MM.1S (cell line): ENCODE results near the gene SHC4.

Experiments
- DNase-seq: peaks from one replicate; pipeline ENCODE4 v3.0.0-alpha.2; 2015
- H2AFZ ChIP-seq: fragments of 300-600 bp; sonication (generic); 2 replicates; pipeline ENCODE4 v1.6.0; 2016; ENCODE audit warnings: antibody characterized with exemption, low read length
- H3F3A ChIP-seq: fragments of 300-600 bp; sonication (generic); 2 replicates; pipeline ENCODE4 v1.6.1; 2016; ENCODE audit warnings: mild to moderate bottlenecking, antibody characterized with exemption, low read length, moderate library complexity, mixed read lengths; ENCODE audit not compliant: insufficient read depth
- H3K27ac ChIP-seq: fragments of 300-600 bp; sonication (generic); 2 replicates; pipeline ENCODE4 v1.5.1; 2016; ENCODE audit warnings: mild to moderate bottlenecking, low read length
- H3K27me3 ChIP-seq: fragments of 300-600 bp; sonication (generic); replicated peaks from 2 replicates; pipeline ENCODE4 v1.6.0; 2016; ENCODE audit warnings: low read length; ENCODE audit not compliant: insufficient read depth
- H3K36me3 ChIP-seq: fragments of 300-600 bp; sonication (generic); replicated peaks from 2 replicates; pipeline ENCODE4 v1.6.1; 2016; ENCODE audit warnings: mild to moderate bottlenecking, low read length, mixed read lengths; ENCODE audit not compliant: insufficient read depth
- H3K4me1 ChIP-seq: fragments of 300-600 bp; sonication (generic); 2 replicates; pipeline ENCODE4 v1.6.1; 2016; ENCODE audit warnings: low read length, mixed read lengths
- H3K4me2 ChIP-seq: fragments of 300-600 bp; sonication (generic); 2 replicates; pipeline ENCODE4 v1.6.0; 2016; ENCODE audit warnings: low read depth, low read length
- H3K4me3 ChIP-seq: fragments of 300-600 bp; sonication (generic); 2 replicates; pipeline ENCODE4 v1.5.1; 2016; ENCODE audit warnings: low read length, mixed read lengths
- H3K79me2 ChIP-seq: fragments of 300-600 bp; sonication (generic); 2 replicates; pipeline ENCODE4 v1.6.1; 2016; ENCODE audit warnings: mixed run types, low read length, mixed read lengths
- H3K9ac ChIP-seq: fragments of 300-600 bp; sonication (generic); 2 replicates; pipeline ENCODE4 v1.6.1; 2016; ENCODE audit warnings: low read length, mixed read lengths
- H3K9me2 ChIP-seq: fragments of 300-600 bp; sonication (generic); replicated peaks from 2 replicates; pipeline ENCODE4 v1.6.1; 2016; ENCODE audit warnings: mild to moderate bottlenecking, low read length, mixed read lengths; ENCODE audit not compliant: insufficient read depth
- H3K9me3 ChIP-seq: fragments of 300-600 bp; sonication (generic); replicated peaks from 2 replicates; pipeline ENCODE4 v1.6.1; 2016; ENCODE audit warnings: mild to moderate bottlenecking, low read length, mixed read lengths; ENCODE audit not compliant: insufficient read depth
- H4K20me1 ChIP-seq: fragments of 300-600 bp; sonication (generic); 2 replicates; pipeline ENCODE4 v1.6.1; 2016; ENCODE audit warnings: mild to moderate bottlenecking, low read length, moderate library complexity, mixed read lengths; ENCODE audit not compliant: insufficient read depth
- EZH2 ChIP-seq: fragments of 300-600 bp; sonication (generic); optimal IDR thresholded peaks from 2 replicates; pipeline ENCODE3; 2017; ENCODE audit warnings: low read depth, mild to moderate bottlenecking, antibody characterized with exemption, low read length, mixed read lengths
- EZH2phosphoT487 ChIP-seq: fragments of 300-600 bp; sonication (generic); IDR thresholded peaks from 2 replicates; pipeline ENCODE4 v1.6.1; 2018; ENCODE audit warnings: antibody characterized with exemption, low read length
- TF ChIP-seq, protein P1 (sequence below): fragments of 300-600 bp; sonication (generic); IDR thresholded peaks from 2 replicates; pipeline ENCODE4 v1.5.1; 2016; ENCODE audit warnings: antibody characterized with exemption, low read length, mixed read lengths

SHC4 gene

DNA sequence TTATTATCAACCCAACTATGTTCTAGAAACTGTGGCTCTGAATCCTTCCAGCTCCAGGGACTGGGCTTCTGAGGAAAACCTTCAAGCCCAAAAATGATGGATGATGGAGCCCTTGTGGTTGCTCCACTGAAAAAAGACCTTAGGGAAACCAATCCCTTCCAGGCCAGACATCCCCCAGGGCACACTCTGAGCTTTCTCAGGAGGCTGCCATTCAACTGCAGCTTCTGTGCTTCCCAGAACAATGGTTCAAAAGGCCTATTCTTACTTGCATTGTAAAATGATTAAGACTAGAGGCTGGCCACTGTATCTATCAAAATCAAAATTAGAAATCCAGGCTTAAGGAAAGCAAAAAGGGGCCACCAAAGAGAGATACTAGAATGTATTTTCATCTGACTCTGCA lies 58.5 kb downstream of the SHC4 start:
- no peak for TF ChIP-seq EZH2
- no peak for TF ChIP-seq EZH2phosphoT487
- TF ChIP-seq, protein P1, sequence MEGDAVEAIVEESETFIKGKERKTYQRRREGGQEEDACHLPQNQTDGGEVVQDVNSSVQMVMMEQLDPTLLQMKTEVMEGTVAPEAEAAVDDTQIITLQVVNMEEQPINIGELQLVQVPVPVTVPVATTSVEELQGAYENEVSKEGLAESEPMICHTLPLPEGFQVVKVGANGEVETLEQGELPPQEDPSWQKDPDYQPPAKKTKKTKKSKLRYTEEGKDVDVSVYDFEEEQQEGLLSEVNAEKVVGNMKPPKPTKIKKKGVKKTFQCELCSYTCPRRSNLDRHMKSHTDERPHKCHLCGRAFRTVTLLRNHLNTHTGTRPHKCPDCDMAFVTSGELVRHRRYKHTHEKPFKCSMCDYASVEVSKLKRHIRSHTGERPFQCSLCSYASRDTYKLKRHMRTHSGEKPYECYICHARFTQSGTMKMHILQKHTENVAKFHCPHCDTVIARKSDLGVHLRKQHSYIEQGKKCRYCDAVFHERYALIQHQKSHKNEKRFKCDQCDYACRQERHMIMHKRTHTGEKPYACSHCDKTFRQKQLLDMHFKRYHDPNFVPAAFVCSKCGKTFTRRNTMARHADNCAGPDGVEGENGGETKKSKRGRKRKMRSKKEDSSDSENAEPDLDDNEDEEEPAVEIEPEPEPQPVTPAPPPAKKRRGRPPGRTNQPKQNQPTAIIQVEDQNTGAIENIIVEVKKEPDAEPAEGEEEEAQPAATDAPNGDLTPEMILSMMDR, result no peak
- no peak overlapping the region for H3K4me3 ChIP-seq
- H3F3A ChIP-seq, result no peaks in the 10 kb centered on the region
- H4K20me1 ChIP-seq, result no peaks in the 10 kb centered on the region
- no peaks in the 10 kb centered on the region for H3K9me3 ChIP-seq
- H3K36me3 ChIP-seq, result no peaks in the 10 kb centered on the region
- no peak overlapping the region for H3K27ac ChIP-seq
- DNase-seq, result no peak
- H3K79me2 ChIP-seq, result no peaks in the 10 kb centered on the region
- H2AFZ ChIP-seq, result no peak overlapping the region
- H3K27me3 ChIP-seq, result no peaks in the 10 kb centered on the region
- no peak overlapping the region for H3K9ac ChIP-seq
- H3K4me2 ChIP-seq, result no peak overlapping the region
- H3K4me1 ChIP-seq, result no peaks in the 10 kb centered on the region
- H3K9me2 ChIP-seq, result no peaks in the 10 kb centered on the region

DNA sequence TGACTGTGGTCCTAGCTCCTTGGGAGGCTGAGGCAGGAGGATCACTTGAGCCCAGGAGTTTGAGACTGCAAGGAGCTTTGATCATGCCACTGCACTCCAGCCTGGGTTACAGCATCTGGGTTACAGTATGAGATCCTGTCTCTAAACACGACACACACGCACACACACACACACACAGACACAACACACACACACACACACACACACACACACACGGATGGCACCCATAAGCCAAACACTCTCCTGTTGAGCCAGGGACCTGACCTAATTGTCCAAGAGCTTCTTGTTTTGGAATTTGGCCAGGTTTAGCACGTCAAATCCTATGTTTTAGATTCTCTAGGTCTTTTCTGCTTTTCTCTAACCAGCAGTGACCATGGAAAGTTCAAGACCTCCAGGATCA lies 59.0 kb downstream of the SHC4 start:
- H3K9me2 ChIP-seq, result no peaks in the 10 kb centered on the region
- no peak overlapping the region for H3K4me2 ChIP-seq
- H3K79me2 ChIP-seq, result no peaks in the 10 kb centered on the region
- H3K4me1 ChIP-seq, result no peaks in the 10 kb centered on the region
- no peaks in the 10 kb centered on the region for H4K20me1 ChIP-seq
- no peak overlapping the region for H3K27ac ChIP-seq
- H3K4me3 ChIP-seq, result no peak overlapping the region
- no peaks in the 10 kb centered on the region for H3F3A ChIP-seq
- TF ChIP-seq EZH2phosphoT487 (no peak), EZH2 (no peak)
- TF ChIP-seq, protein P1, result no peak
- no peaks in the 10 kb centered on the region for H3K27me3 ChIP-seq
- no peaks in the 10 kb centered on the region for H3K36me3 ChIP-seq
- H3K9me3 ChIP-seq, result no peaks in the 10 kb centered on the region
- H2AFZ ChIP-seq, result no peak overlapping the region
- no peak for DNase-seq
- H3K9ac ChIP-seq, result no peak overlapping the region

DNA sequence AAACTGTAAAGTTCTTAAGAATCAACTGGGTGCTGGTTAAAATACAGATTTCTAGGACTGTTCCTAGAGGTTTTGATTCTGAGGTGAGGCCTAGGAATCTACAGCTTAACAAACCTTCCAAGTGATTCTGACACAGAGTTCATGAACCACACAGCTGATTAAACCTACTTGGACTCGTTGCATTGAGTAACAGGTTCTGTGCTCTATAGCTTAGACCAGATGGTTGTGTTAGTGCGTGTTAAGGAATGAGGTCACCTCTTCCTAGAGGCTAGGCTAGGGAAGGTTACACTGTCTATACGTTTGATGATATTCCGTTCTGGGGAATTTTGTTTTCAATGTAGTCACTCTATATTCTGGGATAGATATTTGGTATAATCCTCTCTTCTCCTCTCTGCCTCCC lies 63.9 kb downstream of the SHC4 start:
- no peak overlapping the region for H2AFZ ChIP-seq
- no peaks in the 10 kb centered on the region for H3K36me3 ChIP-seq
- H3K27me3 ChIP-seq, result no peaks in the 10 kb centered on the region
- H3K4me2 ChIP-seq, result no peak overlapping the region
- DNase-seq, result no peak
- no peaks in the 10 kb centered on the region for H3K79me2 ChIP-seq
- no peaks in the 10 kb centered on the region for H3F3A ChIP-seq
- no peak overlapping the region for H3K9ac ChIP-seq
- no peak overlapping the region for H3K27ac ChIP-seq
- no peaks in the 10 kb centered on the region for H3K4me1 ChIP-seq
- no peaks in the 10 kb centered on the region for H3K9me3 ChIP-seq
- H3K9me2 ChIP-seq, result no peaks in the 10 kb centered on the region
- TF ChIP-seq EZH2phosphoT487 (no peak), EZH2 (no peak)
- TF ChIP-seq, protein P1, result no peak
- H4K20me1 ChIP-seq, result no peaks in the 10 kb centered on the region
- H3K4me3 ChIP-seq, result no peak overlapping the region

DNA sequence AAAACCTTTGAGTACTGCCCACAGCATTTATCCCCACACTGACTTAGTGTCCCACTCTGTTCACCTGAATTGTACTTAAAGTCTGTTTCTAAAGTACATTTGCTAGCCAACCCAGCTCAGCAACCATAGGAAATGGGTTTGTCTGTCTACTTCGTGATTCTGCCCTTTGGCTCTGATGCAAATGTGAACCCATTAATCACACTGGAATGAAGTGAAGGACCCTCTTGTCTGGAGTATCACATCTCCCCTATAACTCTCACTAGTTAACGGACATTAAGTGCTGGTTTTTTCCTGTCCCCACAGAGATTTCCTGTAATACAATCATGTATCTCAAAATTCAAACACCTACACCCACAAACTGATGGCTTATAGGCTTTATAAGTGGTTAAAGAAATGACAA lies 65.3 kb downstream of the SHC4 start:
- Histone ChIP-seq H3K9me2 (no peaks in the 10 kb centered on the region), H3K27ac (no peak overlapping the region), H3K9me3 (no peaks in the 10 kb centered on the region), H3K9ac (no peak overlapping the region), H3F3A (no peaks in the 10 kb centered on the region), H3K79me2 (no peaks in the 10 kb centered on the region), H3K4me2 (no peak overlapping the region), H3K4me1 (no peaks in the 10 kb centered on the region), H3K36me3 (no peaks in the 10 kb centered on the region), H3K27me3 (no peaks in the 10 kb centered on the region), H3K4me3 (no peak overlapping the region), H2AFZ (no peak overlapping the region), H4K20me1 (no peaks in the 10 kb centered on the region)
- TF ChIP-seq, protein P1, result no peak
- TF ChIP-seq EZH2phosphoT487, result no peak
- no peak for TF ChIP-seq EZH2
- no peak for DNase-seq
